ENCODE measurements around the gene PPP3CA.

- TF ChIP-seq CTCF (conservative IDR thresholded peaks at IDR 0.05; ENCODE audit: low read depth, low read length) (no peak), EZH2phosphoT487 (IDR thresholded peaks at IDR 0.05; ENCODE audit: borderline replicate concordance, low read length) (no peak)
These were observed 266.2 kb downstream of the PPP3CA start for GRCh38 chr4:101081166-101081565.
